ENCODE results near the gene LEF1. TPM values are rescaled to one million over a fixed set of nuclear protein-coding genes. Genes with fewer than 3 reads are reported as not detected.

Gene LEF1
- total and polyA plus RNA-seq, 2 of the 8 experiments (the other 6 are each of a cell fraction or from before 2014, with no cell fraction given): 2.6 to 5.2 TPM

- FAIRE-seq (no peak), DNase-seq (ENCODE audit: low read depth in 1 of 2, low spot score in 2 of 2) (no peak)
- POLR2A ChIA-PET (ENCODE audit: partially characterized antibody): no interaction called here
- no peak for TF ChIP-seq BCL11A (IDR thresholded peaks at IDR 0.05; ENCODE audit: low read depth in 2 of 2, low read length in 2 of 2)
- TF ChIP-seq SP2 (IDR thresholded peaks at IDR 0.05; ENCODE audit: low read length): no peak
- TF ChIP-seq CBX8 (IDR thresholded peaks at IDR 0.05; ENCODE audit: borderline replicate concordance, low read depth, low read length): no peak
- TF ChIP-seq TAF1 (IDR thresholded peaks at IDR 0.05; ENCODE audit: low read depth, low read length): no peak
- TF ChIP-seq CBX5 (IDR thresholded peaks at IDR 0.05; ENCODE audit: low read depth, low read length): no peak
- TF ChIP-seq SIX5 (IDR thresholded peaks at IDR 0.05; ENCODE audit: low read depth, low read length): no peak
- TF ChIP-seq ATF3 (IDR thresholded peaks at IDR 0.05; ENCODE audit: insufficient read depth, low read depth, low read length): no peak
- no peak for TF ChIP-seq KDM1A (IDR thresholded peaks at IDR 0.05; ENCODE audit: borderline replicate concordance, low read length)
- TF ChIP-seq EZH2 (IDR thresholded peaks at IDR 0.05; ENCODE audit: low read depth, low read length, severe bottlenecking): no peak
- TF ChIP-seq CHD2 (IDR thresholded peaks at IDR 0.05; ENCODE audit: low read length): no peak
- TF ChIP-seq SIRT6 (IDR thresholded peaks at IDR 0.05; ENCODE audit: low read length): no peak
- TF ChIP-seq YY1 (IDR thresholded peaks at IDR 0.05; ENCODE audit: low read depth, low read length): no peak
- no peak for TF ChIP-seq GTF2F1 (IDR thresholded peaks at IDR 0.05; ENCODE audit: borderline replicate concordance, low read depth, low read length)
These were observed 109.9 kb downstream of the LEF1 start for GRCh38 chr4:108058685-108059440.

More at GRCh38 chr4:108058685-108059440, 109.9 kb downstream of the LEF1 start:
- Histone ChIP-seq H3K79me2 (ENCODE audit: control insufficient read depth in 1 of 2, insufficient read depth in 2 of 2, low read length in 2 of 2) (no peaks in the 10 kb centered on the region), H3K9me3 (ENCODE audit: insufficient read depth in 2 of 2, low read depth in 1 of 2, low read length in 1 of 2) (no peaks in the 10 kb centered on the region), H3K23me2 (ENCODE audit: low read depth, low read length) (no peaks in the 10 kb centered on the region), H2BK15ac (ENCODE audit: low read length) (no peak overlapping the region), H2BK20ac (ENCODE audit: low read length) (no peak overlapping the region), H3K27ac (ENCODE audit: low read depth, low read length) (no peak overlapping the region), H2BK5ac (ENCODE audit: low read depth, low read length) (no peak overlapping the region), H4K20me1 (replicated peaks in 1 of 2; ENCODE audit: control insufficient read depth in 1 of 2, insufficient read depth in 2 of 2, low read length in 2 of 2) (no peaks in the 10 kb centered on the region), H2BK12ac (ENCODE audit: low read depth, low read length) (no peak overlapping the region), H4K5ac (ENCODE audit: insufficient read length, low read depth, low read length) (no peak overlapping the region), H3K4me2 (ENCODE audit: insufficient read depth in 1 of 2, low read depth in 2 of 2, low read length in 2 of 2) (no peak overlapping the region), H3K36me3 (ENCODE audit: control insufficient read depth in 2 of 4, insufficient read depth in 4 of 4, low read length in 3 of 4) (no peaks in the 10 kb centered on the region), H4K91ac (replicated peaks; ENCODE audit: insufficient read length, low read length) (no peak overlapping the region), H3K14ac (ENCODE audit: insufficient read length) (no peak overlapping the region), H2BK120ac (replicated peaks; ENCODE audit: low read depth, low read length) (no peak overlapping the region), H3K4me3 (ENCODE audit: extremely low read depth in 1 of 4, insufficient read depth in 2 of 4, low read depth in 3 of 4, low read length in 4 of 4) (no peak overlapping the region), H4K8ac (ENCODE audit: extremely low read depth, insufficient read depth, low read length) (no peak overlapping the region), H3K23ac (ENCODE audit: insufficient read length) (no peak overlapping the region), H2AK5ac (ENCODE audit: low read depth, low read length) (no peak overlapping the region), H3K56ac (replicated peaks; ENCODE audit: insufficient read length, low read depth, low read length) (no peak overlapping the region), H3K79me1 (ENCODE audit: low read depth, low read length) (no peaks in the 10 kb centered on the region), H3K4ac (replicated peaks; ENCODE audit: insufficient read length, low read depth, low read length) (no peak overlapping the region), H3K4me1 (replicated peaks in 1 of 4; ENCODE audit: control insufficient read depth in 3 of 4, insufficient read depth in 4 of 4, low read length in 3 of 4) (no peaks in the 10 kb centered on the region; a peak in 1 of 7 replicates), H2AFZ (ENCODE audit: low read length) (no peak overlapping the region), H3K18ac (ENCODE audit: extremely low read depth, low read length) (no peak overlapping the region), H3K27me3 (replicated peaks in 1 of 4; ENCODE audit: control insufficient read depth in 3 of 4, extremely low read depth in 1 of 4, insufficient read depth in 3 of 4, low read length in 3 of 4) (no peaks in the 10 kb centered on the region), H3K9ac (replicated peaks in 1 of 4; ENCODE audit: extremely low read depth in 1 of 4, low read depth in 3 of 4, low read length in 3 of 4) (no peak overlapping the region)
- 89% methylated on average over 11 of the region's 11 CpGs; no CpG with 5 or more reads in 1 of the 2 experiments for WGBS, 2 experiments (ENCODE audit: extremely low coverage in 1 of 2, insufficient coverage in 1 of 2, insufficient read length in 1 of 2, insufficient replicate concordance in 2 of 2, low coverage in 1 of 2, low lambda C conversion rate in 2 of 2, missing lambda C conversion rate in 1 of 2)
- CTCF ChIA-PET (ENCODE audit: partially characterized antibody): interaction anchor here (0.8 to 4.5 kb wide), 17 partner anchors 9 to 514 kb away, joined by 3 to 39 read pairs (median 4); no protein-coding TSS in a partner anchor

All from H1 (cell line).